ENCODE data around the gene MACROD2.

DNA sequence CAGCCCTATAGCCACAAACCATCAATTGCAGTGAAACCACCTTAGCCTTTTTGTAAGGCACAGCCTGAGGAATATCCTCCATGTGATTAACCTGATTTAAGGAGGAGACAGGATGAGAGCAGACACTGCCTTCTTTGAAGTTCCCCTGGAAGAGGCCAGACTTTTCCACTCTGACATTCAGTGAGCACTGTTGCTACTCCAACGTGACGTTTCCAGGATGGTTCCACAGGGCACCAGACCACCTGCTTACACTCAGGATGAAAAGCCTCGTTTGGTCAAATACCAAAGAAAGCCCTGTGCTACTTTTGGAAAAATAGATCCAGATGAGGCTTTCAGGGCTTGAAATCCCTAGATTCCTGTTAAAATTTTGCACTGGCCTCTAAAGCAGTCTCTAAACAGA, 1444.2 kb downstream of the MACROD2 start:
- TF ChIP-seq, protein P1, sequence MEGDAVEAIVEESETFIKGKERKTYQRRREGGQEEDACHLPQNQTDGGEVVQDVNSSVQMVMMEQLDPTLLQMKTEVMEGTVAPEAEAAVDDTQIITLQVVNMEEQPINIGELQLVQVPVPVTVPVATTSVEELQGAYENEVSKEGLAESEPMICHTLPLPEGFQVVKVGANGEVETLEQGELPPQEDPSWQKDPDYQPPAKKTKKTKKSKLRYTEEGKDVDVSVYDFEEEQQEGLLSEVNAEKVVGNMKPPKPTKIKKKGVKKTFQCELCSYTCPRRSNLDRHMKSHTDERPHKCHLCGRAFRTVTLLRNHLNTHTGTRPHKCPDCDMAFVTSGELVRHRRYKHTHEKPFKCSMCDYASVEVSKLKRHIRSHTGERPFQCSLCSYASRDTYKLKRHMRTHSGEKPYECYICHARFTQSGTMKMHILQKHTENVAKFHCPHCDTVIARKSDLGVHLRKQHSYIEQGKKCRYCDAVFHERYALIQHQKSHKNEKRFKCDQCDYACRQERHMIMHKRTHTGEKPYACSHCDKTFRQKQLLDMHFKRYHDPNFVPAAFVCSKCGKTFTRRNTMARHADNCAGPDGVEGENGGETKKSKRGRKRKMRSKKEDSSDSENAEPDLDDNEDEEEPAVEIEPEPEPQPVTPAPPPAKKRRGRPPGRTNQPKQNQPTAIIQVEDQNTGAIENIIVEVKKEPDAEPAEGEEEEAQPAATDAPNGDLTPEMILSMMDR (IDR thresholded peaks at IDR 0.05 in 2 of 3, conservative IDR thresholded peaks at IDR 0.05 in 1 of 3; ENCODE audit: borderline replicate concordance in 1 of 3, insufficient read depth in 1 of 3, low read depth in 2 of 3, low read length in 2 of 3), result no peak
- TF ChIP-seq, protein P2, sequence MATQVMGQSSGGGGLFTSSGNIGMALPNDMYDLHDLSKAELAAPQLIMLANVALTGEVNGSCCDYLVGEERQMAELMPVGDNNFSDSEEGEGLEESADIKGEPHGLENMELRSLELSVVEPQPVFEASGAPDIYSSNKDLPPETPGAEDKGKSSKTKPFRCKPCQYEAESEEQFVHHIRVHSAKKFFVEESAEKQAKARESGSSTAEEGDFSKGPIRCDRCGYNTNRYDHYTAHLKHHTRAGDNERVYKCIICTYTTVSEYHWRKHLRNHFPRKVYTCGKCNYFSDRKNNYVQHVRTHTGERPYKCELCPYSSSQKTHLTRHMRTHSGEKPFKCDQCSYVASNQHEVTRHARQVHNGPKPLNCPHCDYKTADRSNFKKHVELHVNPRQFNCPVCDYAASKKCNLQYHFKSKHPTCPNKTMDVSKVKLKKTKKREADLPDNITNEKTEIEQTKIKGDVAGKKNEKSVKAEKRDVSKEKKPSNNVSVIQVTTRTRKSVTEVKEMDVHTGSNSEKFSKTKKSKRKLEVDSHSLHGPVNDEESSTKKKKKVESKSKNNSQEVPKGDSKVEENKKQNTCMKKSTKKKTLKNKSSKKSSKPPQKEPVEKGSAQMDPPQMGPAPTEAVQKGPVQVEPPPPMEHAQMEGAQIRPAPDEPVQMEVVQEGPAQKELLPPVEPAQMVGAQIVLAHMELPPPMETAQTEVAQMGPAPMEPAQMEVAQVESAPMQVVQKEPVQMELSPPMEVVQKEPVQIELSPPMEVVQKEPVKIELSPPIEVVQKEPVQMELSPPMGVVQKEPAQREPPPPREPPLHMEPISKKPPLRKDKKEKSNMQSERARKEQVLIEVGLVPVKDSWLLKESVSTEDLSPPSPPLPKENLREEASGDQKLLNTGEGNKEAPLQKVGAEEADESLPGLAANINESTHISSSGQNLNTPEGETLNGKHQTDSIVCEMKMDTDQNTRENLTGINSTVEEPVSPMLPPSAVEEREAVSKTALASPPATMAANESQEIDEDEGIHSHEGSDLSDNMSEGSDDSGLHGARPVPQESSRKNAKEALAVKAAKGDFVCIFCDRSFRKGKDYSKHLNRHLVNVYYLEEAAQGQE (IDR thresholded peaks at IDR 0.05; ENCODE audit: low read depth), result no peak
- TF ChIP-seq CEBPB (IDR thresholded peaks at IDR 0.05; ENCODE audit: low read depth), result no peak
- TF ChIP-seq POLR2AphosphoS5 (IDR thresholded peaks at IDR 0.05; ENCODE audit: low read depth, low read length), result no peak
- TF ChIP-seq, protein P3, sequence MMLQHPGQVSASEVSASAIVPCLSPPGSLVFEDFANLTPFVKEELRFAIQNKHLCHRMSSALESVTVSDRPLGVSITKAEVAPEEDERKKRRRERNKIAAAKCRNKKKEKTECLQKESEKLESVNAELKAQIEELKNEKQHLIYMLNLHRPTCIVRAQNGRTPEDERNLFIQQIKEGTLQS (IDR thresholded peaks at IDR 0.05), result no peak
- TF ChIP-seq ZFX (IDR thresholded peaks at IDR 0.05), result no peak
- TF ChIP-seq TCF7L2 (IDR thresholded peaks at IDR 0.05; ENCODE audit: borderline replicate concordance, extremely low read depth, insufficient read depth, insufficient read length), result no peak

Measured in HCT116 (cell line).